HG02852 (cell line): ENCODE results near the gene DUSP1.
"Not testable (repeated sequence)": the region's sequence is repeated elsewhere in the genome, so short reads cannot be mapped to it uniquely, and the experiment has no call there.

Experiments
- ATAC-seq: cut with Tn5 transposase; IDR thresholded peaks from one replicate; pipeline ENCODE4 v1.9.1; 2021; ENCODE audit warnings: mild to moderate bottlenecking, moderate library complexity; ENCODE audit not compliant: unreplicated experiment

DUSP1 gene

DNA sequence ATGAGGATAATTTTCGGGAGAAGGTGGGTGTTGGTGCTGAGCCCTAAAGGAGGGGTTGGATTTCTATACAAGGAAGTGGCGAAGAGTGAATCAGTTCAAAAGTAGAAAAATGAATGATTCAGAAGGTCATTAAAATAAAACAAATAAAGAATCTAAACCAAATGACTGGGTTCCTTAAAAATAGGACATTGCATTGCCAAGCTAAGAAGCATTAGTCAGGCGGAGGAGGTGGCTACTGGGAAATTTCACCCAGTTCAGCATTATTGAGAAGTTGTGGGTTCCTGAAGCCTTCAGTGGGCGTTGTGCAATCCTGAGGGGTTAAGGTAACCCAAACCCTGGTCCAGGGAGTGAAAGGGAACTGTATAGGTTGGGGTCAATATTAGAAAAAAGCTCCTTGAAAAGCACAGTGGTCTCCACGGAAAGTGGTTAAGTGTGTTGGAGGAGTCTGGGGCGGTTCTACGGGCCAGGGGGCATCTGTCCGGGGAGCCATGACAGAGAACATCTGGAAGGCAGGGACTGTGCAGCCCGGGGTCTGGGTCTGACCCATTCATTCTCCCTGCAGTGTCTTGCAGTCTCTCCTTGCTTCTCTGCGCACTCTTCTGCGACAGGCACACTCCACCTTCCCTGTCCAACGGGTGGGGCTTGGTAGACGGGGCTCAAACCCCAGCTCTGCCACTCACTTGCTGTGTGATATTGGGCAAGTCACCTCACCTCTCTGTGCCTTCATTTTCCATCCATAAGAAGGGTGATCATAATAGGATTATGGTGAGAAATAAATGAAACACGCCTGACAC is 27.6 kb upstream of the DUSP1 start:
- ATAC-seq: no peak

GRCh38 chr5:172797771-172798191 is 26.8 kb upstream of the DUSP1 start:
- ATAC-seq: no peak

GRCh38 chr5:172796306-172796705 is 25.3 kb upstream of the DUSP1 start:
- no peak for ATAC-seq

GRCh38 chr5:172795318-172795977 is 24.5 kb upstream of the DUSP1 start:
- ATAC-seq: no peak

- peak; percentile 57 for ATAC-seq
These were observed 22.8 kb upstream of the DUSP1 start for GRCh38 chr5:172793577-172794488.

GRCh38 chr5:172792701-172793570 is 21.9 kb upstream of the DUSP1 start:
- no peak for ATAC-seq

DNA sequence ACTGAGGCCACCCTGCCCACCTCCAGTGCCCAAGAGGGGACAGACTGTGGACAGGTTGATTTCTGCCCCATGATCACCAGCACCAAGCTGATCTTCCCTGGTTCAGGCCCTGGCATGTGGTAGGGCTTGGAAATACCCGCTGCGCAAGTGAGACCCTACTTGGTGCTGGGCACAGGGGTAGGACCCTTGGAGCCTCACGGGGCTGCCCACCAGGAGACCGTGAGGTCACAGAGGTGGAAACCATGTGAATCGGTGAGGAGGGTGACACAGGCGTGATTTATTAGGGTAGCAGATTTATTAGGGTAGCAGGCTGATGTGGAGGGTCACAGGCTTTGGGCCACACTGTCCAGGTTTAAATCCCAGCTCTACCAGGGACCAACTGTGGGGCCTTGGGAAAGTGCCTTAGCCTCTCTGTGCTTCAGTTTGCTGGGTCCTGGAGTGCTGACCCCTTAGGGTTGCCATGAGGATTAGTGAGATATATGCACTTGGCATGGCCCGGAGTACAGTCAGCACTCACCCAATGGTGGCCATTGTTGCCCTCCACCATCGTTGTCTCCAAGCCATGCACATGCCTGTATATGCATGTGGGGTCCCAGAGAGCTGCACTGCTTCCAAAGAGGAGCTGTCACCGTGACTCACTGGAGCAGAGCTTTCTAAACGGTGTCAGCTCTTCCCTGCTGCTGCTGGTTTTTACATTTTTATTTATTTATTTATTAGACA is 20.9 kb upstream of the DUSP1 start:
- ATAC-seq: no peak

DNA sequence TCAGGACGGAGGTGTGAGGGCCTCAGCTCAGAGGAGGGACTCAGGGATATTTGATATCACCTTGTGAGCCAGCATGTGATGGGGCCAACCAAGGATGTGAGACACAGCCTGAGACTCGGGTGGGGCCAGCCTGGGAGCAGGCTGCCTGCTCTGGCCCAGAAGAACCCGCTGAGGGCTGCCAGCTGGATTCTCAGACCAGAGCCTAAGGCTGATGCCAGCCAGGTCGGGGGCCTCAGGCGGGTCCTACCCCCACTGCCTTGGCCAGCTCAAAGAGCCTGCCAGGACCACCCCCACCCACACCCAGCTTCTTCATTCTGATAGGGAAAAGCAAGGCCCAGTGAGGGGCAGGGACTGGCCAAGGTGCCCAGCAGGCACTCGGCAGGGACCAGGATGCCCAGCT is 20.3 kb upstream of the DUSP1 start:
- ATAC-seq: no peak

DNA sequence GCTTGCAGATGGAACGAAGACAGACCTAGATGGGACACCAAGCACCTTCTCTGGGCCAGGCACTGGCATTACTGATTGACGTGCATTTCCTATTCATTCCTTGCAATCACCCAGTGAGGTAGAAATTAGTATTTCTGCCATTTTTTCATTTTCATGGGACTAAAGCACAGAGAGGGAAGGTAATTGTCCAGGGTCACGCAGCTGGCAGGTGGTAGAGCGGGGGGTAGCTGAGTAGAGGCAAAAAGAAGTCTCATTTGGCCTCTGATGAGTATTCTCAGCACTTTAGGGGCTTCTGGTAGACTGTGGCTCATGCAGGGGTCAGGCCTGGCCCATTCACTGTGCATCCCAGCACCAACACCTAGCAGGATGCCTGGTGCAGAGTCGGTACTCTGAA is 19.5 kb upstream of the DUSP1 start:
- ATAC-seq: no peak

DNA sequence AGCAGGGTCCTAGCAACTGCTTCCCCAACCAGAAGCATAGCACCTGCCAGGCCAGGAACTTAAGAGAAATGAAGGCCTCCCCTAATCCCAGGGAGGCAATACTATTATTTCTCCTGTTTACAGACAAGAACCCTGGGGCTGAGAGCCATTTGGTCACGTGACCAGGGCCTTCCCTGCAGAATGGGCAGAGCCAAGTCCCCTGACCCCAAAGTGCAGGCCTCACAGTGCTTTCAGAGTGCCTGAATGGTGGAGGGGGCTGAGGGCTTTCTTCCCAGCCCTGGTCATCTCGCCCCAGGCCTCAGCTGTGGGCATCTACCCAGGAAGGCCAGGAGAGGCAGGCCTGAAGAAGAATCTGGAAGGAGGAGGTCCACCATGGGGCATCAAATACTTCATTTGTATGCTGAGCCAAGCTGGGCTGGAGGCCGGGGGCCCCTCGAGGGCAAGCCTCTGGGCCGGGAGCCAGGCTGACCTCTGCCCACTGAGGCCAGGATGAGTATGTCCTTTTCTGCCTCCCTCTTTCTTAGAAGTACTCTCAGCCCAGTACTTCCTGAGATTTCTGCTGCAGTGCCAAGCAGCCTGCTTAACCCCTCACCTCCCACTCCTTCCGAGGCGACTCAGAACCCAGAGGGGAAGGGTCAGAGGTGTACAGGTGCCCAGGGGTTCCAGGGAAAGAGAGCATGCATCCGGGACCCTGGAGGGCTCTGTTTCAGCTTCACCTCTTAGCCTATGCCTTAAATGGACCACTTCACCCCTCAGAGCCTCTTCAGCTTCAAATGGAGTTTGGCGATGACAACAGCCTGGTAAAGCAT is 18.9 kb upstream of the DUSP1 start:
- ATAC-seq: no peak

DNA sequence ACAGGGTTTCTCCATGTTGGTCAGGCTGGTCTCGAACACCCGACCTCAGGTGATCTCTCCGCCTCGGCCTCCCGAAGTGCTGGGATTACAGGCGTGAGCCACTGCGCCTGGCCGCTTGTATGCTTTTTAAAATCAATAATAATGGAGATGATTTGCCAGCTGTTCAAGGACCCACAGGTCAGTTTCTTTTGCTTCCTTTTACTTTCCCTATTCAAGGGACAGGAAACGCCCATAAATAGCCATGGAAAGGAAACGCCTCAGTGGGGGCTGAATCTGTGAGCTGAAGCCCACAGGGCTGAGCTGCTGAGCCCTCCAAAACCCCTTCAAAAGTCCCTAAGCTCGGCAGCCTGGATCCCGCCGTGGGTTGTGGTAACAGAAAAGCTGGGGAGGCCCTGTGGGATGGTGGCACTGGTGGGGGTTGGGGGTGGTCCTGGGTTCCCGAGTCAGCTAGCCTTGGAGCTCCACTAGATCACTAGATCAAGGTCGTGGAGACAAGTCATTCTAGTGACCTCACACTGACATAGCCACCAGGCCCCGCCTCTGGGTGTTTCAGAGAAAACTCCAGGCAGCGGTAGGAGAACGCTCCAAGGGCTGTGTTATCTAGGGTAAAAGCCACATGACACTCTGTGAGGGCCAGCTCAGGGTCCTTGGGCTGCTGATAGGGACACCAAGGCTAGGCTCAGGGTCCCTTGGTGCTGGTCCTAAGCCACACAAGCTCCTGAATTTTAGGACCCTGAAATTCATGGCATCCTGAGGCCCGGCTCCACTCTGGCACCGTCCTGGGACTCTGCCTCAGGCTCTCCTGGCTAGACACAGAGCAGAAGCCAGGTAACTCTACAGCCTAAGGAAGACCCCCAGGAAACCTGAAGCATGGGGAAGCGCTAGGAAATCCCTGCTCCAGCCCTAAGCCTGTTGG is 18.0 kb upstream of the DUSP1 start:
- ATAC-seq: no peak

DNA sequence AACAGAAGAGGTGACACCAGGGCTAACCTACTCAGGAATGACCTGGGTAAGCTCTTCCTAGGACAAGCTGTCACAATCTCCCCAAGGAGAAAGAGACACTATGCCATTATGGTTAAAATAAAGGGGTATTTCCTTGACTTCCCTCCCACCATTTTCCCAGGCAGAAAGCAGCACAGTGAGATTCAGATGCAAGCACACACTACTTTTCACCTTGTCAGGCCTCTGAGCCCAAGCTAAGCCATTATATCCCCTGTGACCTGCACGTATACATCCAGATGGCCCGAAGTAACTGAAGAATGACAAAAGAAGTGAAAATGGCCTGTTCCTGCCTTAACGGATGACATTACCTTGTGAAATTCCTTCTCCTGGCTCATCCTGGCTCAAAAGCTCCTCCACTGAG is 16.5 kb upstream of the DUSP1 start:
- ATAC-seq: not testable (repeated sequence)

GRCh38 chr5:172786736-172787462 is 15.9 kb upstream of the DUSP1 start:
- ATAC-seq: no peak

DNA sequence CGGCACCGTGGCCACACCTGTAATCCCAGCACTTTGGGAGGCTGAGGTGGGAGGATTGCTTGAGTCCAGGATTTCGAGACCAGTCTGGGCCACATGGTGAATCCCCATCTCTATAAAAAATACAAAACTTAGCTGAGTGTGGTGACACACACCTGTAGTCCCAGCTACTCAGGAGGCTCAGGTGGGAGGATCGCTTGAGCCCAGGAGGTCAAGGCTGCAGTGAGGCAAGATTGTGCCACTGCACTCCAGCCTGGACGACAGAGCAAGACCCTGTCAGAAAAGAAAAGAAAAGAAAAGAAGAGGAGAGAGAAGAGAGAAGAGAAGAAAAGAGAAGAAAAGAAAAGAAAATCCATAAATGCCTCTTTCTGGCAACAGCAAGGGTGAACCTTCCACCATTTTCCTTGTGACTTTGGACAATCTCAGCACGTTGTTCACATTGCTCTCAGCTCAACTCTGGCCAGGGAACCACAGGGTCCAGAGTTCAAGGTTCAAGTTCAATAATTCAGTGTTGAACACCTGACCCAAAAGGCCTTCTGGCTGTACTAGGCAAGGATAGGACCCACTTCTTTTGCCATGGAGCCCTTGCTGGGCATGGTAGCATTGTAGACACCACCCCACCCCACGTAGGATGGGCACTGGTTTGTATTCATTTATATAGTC is 14.6 kb upstream of the DUSP1 start:
- ATAC-seq: no peak

DNA sequence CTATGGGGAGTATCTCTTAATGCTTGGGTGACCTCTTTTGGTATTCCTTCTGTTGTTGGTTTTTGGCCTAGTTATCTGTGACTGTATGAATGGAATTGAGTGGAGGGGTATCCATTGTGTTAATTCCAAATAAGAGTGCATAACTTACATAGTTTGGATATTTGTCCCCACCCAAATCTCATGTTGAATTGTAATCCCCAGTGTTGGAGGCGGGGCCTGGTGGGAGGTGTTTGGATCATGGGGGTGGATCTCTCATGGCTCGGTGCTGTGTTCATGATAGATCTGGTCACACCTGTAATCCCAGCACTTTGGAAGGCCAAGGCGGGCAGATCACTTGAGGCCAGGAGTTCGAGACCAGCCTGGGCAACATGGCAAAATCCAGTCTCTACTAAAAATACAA is 13.2 kb upstream of the DUSP1 start:
- ATAC-seq: not testable (repeated sequence)

DNA sequence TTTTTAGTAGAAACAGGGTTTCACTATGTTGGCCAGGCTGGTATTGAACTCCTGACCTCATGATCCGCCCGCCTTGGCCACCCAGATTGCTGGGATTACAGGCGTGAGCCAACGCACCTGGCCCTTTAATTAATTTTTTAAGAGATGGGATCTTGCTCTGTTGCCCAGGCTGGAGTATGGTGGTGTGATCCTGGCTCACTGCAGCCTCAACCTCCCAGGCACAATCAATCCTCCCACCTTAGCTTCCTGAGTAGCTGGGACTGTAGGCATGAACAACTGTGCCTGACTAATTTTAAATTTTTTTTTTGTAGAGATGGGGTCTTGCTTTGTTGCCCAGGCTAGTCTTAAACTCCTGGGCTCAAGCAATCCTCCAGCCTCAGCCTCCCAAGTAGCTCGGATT is 12.3 kb upstream of the DUSP1 start:
- not testable (repeated sequence) for ATAC-seq
